Measurements from ENCODE around the gene PARVB. TPM values are rescaled to one million over a fixed set of nuclear protein-coding genes. Genes with fewer than 3 reads are reported as not detected.

The PARVB gene, protein sequence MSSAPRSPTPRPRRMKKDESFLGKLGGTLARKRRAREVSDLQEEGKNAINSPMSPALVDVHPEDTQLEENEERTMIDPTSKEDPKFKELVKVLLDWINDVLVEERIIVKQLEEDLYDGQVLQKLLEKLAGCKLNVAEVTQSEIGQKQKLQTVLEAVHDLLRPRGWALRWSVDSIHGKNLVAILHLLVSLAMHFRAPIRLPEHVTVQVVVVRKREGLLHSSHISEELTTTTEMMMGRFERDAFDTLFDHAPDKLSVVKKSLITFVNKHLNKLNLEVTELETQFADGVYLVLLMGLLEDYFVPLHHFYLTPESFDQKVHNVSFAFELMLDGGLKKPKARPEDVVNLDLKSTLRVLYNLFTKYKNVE
- total RNA-seq = 10 to 100 TPM in 2 of 4 donors, 1 to 10 TPM in 2; 3.3 to 20.8 (median 11.7) TPM

DNA sequence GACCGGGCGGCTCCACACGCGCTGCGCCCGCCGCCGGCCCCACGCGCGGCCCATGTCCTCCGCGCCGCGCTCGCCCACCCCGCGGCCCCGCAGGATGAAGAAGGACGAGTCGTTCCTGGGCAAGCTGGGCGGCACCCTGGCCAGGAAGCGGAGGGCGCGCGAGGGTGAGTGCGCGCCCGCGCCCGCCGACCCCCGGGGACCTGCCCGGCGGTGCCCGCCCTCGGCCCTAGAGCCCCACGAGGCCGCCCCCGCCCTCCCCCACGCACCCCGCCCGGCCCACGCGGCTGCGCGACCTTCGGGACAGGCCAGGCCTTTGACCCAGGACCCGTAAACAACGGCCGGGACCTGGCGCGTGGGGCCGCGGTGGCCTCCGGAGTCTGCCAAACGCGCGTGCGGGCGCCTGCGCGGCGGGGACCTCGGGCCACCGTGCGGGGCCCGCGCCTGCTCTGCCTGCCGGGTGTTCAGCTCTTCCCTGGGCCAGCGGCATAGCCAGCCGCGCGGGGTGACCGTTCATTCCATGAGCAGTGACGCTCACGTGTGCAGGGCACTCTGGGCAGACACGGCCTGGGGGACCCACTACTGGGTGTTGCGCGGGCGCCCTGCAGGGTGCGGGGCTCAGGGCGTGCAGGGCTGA lies at the start of gene PARVB:
Gene PARVB (plus strand): TSS at position 15 of the 634 bp plus-strand sequence. CDS start 38 bp downstream, at position 53.
- Histone ChIP-seq H3K4me1 (peaks cover 8 to 43% (median 24%) of the 10 kb centered on the region in 3 donors), H3K4me3 (peak within 1 kb of the TSS; percentile 46 to 73 (median 58)), H3K36me3 (no peaks in the 10 kb centered on the region), H3K9me3 (no peaks in the 10 kb centered on the region), H3K27ac (peak within 1 kb of the TSS; percentile 78 to 95 (median 89)), H3K27me3 (peaks cover 0 to 36% (median 0%) of the 10 kb centered on the region in 4 donors)
- TF ChIP-seq, protein P1, sequence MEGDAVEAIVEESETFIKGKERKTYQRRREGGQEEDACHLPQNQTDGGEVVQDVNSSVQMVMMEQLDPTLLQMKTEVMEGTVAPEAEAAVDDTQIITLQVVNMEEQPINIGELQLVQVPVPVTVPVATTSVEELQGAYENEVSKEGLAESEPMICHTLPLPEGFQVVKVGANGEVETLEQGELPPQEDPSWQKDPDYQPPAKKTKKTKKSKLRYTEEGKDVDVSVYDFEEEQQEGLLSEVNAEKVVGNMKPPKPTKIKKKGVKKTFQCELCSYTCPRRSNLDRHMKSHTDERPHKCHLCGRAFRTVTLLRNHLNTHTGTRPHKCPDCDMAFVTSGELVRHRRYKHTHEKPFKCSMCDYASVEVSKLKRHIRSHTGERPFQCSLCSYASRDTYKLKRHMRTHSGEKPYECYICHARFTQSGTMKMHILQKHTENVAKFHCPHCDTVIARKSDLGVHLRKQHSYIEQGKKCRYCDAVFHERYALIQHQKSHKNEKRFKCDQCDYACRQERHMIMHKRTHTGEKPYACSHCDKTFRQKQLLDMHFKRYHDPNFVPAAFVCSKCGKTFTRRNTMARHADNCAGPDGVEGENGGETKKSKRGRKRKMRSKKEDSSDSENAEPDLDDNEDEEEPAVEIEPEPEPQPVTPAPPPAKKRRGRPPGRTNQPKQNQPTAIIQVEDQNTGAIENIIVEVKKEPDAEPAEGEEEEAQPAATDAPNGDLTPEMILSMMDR (IDR thresholded peaks at IDR 0.05) = no peak
- TF ChIP-seq POLR2A (IDR thresholded peaks at IDR 0.05) = peak in 1 of 4 donors; percentile 25
- WGBS, 2 donors = 4% methylated on average over 7 of the region's 83 CpGs; no CpG with 5 or more reads in 1 of the 2 donors
- intact Hi-C loops (cut with DNase I) = no loop called here
- DNase-seq = no peak

DNA sequence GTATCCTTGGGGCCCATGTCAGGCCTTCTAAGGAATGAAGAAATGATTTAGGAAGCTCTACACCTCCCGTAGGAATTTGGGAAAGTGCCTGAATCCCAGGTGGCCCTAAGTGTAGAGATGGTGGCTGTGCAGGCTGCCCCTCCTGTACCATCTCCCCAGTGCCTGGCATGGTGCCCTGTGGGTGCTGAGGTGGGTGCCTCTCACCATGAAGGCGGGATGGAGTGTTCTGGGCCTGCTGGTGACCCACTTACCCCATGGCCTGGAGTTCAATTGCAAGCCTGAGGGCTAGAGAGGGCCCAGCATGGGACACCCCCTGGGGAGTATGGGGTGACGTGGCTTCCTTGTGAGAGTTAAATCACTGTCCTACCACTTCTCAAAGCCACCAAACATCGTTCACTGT lies 49.1 kb upstream of the PARVB start:
- no peak for DNase-seq
- intact Hi-C loops (cut with DNase I) = no loop called here
- H3K4me1 ChIP-seq = no peaks in the 10 kb centered on the region
- no peak overlapping the region for H3K4me3 ChIP-seq
- peaks cover 39 to 99% (median 57%) of the 10 kb centered on the region in 3 donors for H3K36me3 ChIP-seq
- WGBS, 2 donors = 67 to 86% methylated on average over 1 to 3 of the region's 4 CpGs
- no peaks in the 10 kb centered on the region for H3K9me3 ChIP-seq
- TF ChIP-seq POLR2A (IDR thresholded peaks at IDR 0.05) = no peak
- TF ChIP-seq, protein P1 (IDR thresholded peaks at IDR 0.05) = no peak
- H3K27me3 ChIP-seq = no peaks in the 10 kb centered on the region
- H3K27ac ChIP-seq = no peak overlapping the region

DNA sequence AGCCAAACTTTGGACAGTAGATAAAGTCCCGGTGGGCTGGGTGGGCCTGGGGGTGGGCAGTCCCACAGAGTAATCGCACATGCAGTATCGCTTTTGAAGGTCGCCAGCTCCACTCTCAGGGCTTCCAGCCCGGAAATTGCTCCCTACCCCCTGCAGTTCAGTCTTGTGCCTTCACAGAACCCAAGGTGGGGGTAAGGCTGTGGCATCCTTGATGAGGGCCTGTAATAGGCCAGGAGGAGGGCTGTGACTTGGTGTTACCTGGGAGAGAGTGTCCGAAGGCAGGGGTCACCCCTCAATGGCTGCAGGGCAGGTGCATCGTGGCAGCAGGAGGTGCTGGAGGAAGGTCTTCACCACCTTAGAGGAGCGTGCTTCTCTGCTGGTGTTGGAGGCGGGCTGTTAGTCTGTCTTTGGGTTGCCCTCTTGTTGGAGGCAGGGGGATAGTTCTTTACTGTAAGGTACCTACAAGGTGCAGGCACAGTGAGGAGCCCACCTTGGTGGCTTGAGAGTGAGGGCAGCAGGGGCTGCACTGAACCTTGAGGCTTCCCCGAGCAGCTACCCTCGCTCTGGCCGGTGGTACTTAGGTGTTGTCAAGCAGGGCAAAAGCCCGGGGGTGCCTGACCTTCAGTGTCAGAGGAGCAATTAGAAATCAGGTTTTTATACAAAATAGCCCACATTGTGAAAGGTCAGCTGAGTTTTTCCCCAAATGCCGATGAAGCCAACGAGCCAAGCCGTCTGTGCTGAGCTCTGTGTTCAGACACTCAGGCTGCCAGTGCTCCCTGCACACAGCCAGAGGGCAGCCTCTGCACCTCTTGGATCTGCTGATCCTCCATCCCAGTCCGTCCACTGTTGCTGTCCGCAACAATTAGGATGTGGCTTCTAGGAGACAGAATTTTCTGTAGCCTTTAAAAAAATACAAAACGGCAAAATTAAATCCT lies 47.0 kb upstream of the PARVB start:
- intact Hi-C loops (cut with DNase I) = no loop called here
- Histone ChIP-seq H3K27me3 (no peaks in the 10 kb centered on the region), H3K4me1 (no peaks in the 10 kb centered on the region), H3K4me3 (no peak overlapping the region), H3K9me3 (no peaks in the 10 kb centered on the region), H3K27ac (no peak overlapping the region), H3K36me3 (peaks cover 44 to 99% (median 63%) of the 10 kb centered on the region in 3 donors)
- TF ChIP-seq, protein P1 (IDR thresholded peaks at IDR 0.05) = no peak
- no peak for TF ChIP-seq POLR2A (IDR thresholded peaks at IDR 0.05)
- DNase-seq = no peak
- 84 to 91% methylated on average over 12 to 17 of the region's 19 CpGs for WGBS, 2 donors

DNA sequence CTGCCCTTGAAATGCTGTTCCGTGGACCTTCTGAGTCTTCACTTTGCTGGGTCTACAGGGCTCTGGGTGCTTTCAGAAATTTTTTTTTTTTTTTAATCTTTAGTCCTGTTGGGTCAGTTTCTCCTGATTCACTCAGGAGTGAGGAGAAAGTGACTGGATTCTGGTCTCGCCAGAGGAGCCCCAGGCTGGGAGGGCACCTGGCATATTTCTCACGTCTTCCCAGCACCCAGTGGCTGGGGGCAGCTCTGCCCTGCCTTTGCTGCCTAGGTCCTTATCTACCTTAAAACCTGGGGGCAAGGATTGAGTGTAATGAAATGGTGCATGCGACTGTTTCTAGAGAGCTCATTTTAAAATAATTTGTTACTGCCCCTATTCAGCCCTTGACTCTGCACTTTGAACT lies 45.5 kb upstream of the PARVB start:
- H3K9me3 ChIP-seq = no peaks in the 10 kb centered on the region
- H3K4me1 ChIP-seq = no peaks in the 10 kb centered on the region
- H3K4me3 ChIP-seq = no peak overlapping the region
- no peaks in the 10 kb centered on the region for H3K27me3 ChIP-seq
- intact Hi-C loops (cut with DNase I) = no loop called here
- 98% methylated on average over 4 of the region's 4 CpGs for WGBS, 2 donors
- peaks cover 44 to 99% (median 52%) of the 10 kb centered on the region in 3 donors for H3K36me3 ChIP-seq
- no peak for DNase-seq
- no peak overlapping the region for H3K27ac ChIP-seq
- TF ChIP-seq, protein P1 (IDR thresholded peaks at IDR 0.05) = no peak
- TF ChIP-seq POLR2A (IDR thresholded peaks at IDR 0.05) = no peak

Data from esophagus squamous epithelium (tissue), 5 donors.